ENCODE measurements around the gene SMARCA5.

SMARCA5 gene

DNA sequence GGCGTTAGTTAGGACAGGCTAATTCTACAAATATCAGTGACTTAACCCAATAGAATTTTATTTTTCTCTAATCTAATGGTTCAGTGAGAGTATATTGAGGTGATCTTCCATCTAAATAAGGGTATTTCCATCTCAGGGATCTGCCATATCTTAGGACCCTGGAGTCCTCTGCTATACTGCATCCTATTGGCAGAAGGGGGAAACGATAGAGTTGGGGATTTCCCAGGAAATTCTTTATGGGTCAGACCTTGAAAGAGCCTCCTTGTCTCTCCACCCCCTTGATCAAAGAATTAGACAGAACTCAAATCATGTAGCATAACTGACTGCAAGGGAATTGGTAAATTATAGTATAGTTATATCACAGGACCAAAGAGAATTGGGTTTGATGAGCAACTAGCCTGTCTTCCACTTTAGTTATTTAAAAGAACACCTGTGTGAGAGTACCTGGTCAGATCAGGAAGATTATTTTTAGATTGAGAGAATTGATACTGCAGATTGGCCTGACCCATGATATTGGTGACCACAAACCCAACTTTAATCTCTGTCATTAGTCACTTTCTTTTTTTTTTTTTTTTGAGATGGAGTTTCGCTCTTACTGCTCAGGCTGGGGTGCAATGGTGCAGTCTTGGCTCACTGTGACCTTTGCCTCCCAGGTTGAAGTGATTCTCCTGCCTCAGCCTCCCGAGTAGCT, 25.6 kb downstream of the SMARCA5 start:
- no peak for DNase-seq

DNA sequence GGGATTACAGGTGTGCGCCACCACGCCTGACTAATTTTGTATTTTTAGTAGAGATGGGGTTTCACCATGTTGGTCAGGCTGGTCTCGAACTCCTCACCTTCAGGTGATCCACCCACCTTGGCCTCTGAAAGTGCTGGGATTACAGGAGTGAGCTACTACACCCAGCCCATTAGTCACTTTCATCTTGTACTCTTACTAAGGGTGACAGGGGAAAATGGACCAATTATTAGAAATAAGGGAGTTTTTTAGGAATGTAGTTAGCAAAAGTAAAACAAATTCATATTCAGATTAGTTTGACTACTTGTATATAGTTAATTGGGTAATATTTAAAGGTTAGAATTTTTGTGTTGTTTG, 26.1 kb downstream of the SMARCA5 start:
- DNase-seq: no peak

DNA sequence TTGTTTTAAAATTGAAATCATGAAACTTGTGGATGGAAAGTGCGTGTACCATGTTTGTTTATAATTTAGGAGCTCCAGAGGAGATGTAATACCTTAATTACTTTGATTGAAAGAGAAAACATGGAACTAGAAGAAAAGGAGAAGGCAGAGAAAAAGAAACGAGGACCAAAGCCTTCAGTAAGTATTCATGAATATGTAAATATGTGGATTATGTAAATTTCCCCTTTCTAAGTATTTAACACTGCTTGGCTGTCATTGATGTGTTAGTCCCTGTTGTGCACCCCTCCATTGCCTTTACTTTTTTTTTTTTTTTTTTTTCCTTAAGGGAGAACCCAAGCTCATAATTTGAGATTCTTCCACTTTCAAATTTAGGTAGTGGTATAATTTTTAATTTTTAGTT, 36.4 kb downstream of the SMARCA5 start:
- no peak for DNase-seq

DNA sequence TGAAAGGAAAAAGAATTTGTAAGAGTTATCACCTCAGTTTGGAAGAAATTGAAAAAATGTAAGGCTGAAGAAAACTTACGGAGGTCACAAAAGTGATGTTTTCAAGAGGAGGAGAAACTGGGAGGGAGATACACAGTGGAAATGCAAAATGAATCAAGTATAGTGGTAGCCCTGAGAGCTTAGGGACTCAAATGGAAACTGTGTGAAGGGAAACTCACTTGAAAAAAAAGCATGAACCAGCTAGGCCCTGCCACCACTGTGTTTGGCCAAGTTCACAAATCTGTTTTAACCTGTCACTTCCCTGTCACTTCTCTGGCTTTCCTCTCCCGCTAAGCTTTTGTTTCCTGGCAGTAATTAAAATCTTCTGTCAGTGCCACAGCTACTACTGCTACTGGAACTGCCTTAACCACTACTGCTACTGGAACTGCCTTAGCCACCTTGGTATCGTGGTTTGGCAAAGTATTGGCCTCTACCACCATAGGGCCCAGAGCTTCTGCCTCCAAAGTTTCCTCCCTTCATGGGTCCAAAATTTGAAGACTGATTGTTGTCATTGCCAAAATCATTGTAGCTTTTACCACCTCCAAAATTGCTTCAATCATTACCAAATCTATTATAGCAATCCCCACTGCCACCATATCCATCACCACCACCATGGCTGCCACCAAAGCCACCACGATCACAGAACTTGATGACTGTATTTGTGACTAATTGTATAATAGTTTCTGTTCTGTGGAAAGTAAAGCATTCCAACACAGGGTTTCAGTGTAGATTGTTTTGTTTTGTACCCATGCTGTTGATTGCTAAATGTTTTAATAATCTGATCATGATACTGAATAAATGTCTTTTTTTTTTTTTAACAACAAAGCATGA, 41.5 kb downstream of the SMARCA5 start:
- no peak for DNase-seq

DNA sequence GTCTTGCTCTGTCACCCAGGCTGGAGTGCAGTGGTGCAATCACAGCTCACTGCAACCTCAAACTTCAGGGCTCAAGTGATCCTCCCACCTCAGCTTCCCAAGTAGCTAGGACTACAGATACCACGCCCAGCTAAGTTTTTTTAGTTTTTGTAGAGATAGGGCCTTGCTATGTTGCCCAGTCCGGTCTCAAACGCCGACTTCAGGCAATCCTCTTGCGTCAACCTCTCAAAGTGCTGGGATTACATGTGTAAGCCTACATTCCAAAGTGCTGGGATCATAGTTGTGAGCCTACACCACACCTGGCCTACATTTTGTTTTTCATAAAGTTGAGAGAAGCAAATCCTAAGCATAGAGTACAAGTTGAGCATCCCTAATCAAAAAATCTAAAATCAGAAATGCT, 42.2 kb downstream of the SMARCA5 start:
- DNase-seq: no peak

DNA sequence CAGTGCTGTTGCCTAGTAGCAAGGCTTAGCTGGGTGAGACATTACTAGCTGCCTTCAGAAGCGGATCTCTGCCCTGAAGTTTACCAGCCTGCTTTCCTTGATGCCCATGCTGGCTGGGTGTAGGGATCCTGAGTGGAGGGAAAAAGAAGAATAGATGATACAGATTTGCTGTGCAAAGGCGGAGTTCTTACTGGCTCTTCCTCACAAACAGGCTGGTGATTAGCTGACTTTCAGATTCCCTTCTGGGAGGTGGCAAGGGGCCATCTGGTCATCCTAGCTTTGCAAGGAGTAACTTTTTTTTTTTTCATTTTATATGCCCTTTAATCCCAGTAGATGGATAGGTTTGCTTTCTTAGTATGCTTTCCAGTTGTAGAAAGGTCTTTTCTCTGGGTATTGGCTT, 44.8 kb downstream of the SMARCA5 start:
- no peak for DNase-seq

DNA sequence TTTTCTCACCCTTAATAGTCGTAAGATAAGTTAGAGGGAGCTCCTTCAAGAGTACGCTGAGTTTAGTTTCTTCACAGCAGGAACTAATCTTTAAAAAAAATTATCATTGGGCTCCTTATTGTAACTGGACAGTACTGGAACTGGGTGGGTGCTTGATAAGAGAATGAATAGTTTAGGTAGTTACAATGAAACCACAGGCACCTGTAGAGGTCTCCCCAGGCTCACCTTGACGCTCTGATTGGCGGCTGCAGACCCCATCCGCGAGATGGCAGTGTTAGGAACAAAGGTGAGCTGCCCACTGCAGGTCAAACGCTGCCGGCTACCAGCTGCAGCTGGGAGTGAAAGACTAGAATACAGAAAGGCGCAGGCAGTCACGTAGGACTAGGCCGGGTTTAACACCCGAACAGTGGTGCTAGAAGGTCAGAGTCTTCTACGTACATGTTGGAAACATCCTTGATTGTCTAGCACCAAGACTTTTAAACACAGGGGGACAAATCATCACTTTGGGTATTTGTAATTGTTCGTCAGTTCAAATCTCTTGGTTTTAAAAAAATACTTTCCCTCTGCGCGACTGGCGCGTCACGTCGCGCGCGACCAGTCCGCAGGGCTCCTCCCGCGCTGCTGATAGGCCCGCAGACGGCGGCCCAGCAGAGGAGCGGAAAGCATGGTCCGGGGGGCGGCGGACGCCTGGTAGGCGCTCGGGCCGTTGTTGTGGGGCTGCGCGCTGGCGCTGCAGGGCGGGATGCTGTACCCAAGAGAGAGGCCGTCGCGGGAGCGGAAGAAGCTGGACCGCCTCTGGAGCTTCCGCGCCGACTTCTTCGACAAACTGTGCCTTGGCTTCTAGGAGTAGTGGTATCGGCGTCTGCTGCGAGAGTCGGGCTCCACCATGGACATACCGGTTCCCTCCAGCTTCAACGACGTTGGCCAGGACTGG, 45.6 kb downstream of the SMARCA5 start:
- peak; percentile 32 for DNase-seq

DNA sequence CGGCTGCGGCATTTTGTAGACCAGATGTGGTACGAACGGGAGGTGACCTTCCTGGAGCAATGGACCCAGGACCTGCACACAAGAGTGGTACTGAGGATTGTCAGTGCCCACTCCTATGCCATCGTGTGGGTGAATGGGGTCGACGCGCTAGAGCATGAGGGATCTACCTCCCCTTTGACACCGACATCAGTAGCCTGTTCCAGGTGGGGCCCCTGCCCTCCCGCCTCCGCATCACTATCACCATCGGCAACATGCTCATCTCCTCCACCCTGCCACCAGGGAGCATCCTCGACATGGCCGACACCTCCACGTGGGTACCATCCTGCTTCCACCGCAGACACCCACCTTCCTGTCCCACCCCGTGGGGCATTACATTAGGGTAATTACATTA, 46.2 kb downstream of the SMARCA5 start:
- DNase-seq: no peak

DNA sequence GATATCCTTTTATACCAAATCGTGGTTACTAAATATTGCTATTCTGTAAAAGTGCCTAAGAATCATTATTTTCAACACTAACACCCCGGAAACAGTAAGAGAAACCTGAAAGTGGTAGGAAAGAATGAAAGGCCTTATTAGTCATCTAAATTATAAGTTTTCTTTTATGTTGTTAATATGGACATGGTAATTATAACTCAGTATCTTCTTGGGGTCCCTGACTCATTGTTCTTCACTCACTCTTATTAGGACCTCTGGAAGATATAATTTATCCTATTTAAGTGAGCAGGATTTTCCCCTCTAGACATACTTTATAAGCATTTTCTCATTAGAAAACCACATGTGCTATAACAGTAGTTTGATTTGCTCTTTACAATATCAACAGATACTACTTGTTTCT, 51.0 kb downstream of the SMARCA5 start:
- DNase-seq: no peak

DNA sequence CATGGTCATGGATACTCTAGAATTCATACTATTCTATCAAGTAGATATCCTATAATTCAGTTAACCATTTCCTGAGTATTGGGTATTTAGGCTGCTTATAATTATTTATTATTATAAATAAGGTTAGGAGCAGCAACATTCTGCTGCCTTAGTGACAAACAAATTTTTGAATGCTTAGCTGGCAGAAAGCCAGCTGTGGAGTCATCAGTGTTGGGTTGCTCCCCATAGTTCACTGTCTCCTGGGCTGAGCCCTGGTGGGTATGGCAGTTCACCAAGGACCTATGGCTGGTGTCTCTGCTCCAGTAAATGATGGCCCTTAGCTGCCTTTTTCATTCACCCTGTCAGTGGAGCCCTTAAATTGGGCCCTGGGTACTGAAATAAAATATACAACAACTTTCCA, 61.8 kb downstream of the SMARCA5 start:
- no peak for DNase-seq

DNA sequence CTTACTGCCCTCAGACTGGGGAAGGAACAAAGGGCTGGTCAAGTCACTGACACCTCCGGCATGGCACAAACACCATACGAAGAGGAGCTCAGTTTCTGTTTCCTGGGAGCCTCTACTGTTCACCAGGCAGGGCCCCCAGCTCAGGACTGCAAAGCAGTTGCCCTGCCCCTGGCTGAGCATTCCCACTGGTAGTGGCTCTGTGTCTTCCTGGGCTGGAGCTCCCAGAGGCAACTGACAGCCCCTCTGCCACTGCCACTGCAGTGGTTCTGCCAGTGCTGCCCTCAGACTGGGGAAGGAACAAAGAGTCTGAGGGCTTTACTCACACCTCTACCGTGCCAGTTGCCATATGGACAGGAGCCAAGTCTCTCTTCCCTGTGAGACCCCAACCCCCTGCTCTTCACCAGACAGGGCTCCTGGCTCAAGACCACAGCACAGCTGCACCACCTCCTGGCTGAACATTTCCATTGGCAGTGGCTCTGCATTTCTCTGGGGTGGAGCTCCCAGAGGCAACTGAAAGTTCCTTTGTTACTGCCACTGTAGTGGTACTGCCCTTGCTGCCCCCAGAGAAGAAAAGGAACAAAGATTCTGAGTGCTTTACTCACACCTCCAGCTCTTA, 67.9 kb downstream of the SMARCA5 start:
- DNase-seq: no peak

DNA sequence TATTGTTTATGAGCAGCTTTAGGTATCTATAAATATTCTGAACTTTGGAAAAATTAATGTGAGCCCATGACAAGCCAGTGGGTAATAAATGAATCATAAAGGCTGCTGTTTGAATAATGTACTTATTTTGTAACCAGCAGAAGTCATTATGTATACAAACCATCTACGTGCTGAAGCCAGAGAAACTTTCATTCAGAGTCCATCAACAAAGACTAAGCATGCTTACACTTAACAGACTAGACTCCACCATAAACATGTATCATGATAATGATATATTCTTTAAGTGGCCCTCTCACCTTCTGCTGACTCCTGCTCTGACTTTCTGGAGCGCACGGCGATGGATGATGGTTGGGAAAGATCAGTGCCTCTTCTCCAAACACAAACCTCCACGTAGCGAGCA, 72.0 kb downstream of the SMARCA5 start:
- no peak for DNase-seq

DNA sequence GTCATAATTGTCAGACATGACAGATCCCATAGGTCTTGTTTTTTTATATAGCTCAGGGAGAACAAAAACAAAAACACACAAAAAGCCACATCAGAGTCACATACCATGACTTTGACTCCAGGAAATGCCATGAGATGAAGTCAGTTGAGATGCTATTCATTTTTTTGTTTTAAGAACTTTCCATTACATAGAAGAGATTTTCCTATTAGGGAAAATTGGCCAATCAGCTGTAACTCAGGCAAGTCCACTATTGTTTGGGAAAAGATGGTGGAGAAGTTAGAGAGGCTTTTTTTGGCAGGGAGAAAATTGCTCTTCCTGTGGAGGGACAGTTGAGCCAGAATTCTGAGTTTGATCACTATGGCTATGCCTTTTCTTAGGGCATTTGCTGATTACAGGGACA, 72.6 kb downstream of the SMARCA5 start:
- DNase-seq: no peak

DNA sequence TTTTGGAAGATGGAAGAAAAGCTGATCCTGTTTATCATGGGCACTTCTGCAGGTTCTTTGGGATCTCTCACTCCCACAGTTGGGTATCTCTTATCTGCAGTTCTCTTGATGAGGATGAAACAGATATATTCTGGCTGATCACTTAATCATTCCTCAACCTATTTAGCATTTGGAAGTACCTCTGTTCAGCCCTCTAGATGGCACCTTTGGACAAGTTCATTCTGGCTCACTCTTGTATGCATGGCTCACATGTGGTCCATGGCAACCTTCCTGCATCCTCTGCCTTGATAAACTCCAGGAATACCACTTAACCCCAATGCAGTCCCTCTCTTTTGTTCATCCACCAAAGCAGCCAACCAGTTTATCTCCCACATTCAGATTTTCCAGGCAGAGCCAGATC, 74.2 kb downstream of the SMARCA5 start:
- no peak for DNase-seq

DNA sequence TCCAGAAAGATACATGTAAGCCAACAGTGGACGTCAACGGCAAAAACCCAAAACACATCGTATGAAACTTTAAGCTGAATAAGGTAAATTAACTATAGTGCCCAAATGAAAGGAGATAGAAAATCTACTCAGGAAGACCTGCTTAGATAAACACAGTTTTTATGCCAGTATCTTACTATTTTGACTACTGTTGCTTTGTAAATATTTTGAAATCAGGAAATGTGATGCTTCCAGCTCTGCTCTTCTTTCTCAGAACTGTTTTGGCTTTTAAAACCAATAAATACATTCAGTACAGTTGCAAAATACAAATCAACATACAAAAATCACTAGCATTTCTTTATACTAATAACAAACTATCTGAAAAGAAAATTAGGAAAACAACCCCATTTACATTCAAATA, 83.8 kb downstream of the SMARCA5 start:
- DNase-seq: no peak

DNA sequence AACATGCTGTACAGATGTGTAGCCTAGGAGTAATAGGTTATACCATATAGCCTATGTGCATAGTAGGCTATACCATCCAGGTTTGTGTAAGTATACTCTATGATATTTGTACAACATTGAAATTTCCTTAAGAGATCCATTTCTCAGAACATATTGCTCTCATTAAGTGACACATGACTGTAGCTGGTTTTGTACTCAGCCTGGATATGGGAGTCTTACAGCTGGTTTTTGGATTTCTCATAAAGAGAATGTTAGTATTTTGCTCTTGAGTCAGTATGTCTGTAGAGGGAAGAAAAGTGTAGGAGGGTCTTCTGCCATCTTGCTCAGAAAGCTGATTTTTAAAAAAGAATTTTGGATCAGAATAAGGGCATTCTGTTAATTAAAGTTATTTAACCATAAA, 85.3 kb downstream of the SMARCA5 start:
- no peak for DNase-seq

DNA sequence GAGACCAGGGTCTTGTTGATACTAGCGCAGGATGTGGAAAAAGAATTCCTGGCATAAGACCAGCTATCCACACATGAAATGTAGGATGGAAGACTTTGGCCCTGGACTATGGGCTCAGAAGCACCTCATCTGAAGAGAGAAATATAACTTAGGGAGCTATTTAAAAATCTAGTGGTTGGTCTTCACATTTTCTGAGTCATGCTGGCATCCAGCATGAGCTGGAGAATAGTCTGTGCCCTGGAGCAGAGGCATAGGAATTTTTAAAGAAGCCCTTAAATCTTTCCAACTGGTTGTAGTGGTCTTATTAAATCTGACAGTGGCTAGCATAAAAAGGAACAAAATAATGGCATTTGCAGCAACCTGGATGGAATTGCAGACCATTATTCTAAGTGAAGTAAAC, 86.3 kb downstream of the SMARCA5 start:
- DNase-seq: no peak

DNA sequence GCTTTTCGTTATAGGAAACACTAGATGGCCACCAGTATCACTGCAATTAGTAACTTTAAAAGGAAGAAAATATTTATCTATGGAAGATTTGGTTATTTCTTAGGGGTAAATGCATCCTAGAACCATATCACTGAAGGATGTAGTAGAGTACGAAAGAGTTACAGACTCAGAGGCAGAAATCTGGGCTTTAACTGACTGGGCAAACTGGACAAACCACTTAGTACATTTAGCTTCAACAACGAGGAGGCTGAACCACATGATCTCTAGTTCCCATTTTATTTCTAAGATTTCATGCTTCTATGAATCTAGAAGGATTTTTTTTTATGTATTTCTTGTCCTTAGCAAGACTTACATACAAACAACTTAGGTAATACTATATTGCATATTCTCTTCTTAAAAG, 93.0 kb downstream of the SMARCA5 start:
- no peak for DNase-seq

Data from NCI-H187 treated with DMSO at 0.1 percent for 48 hours (cell line).